Testis (tissue), 3 donors: Measurements from ENCODE around the gene XYLT1. TPM values are rescaled to one million over a fixed set of nuclear protein-coding genes. Genes with fewer than 3 reads are reported as not detected.

ENCODE experiments used
- DNase-seq: peaks from one replicate; pipeline ENCODE4 v3.0.0-alpha.2; 2019
- H3K27ac ChIP-seq, 2 donors: fragments of 200-600 bp; sonication (generic); one replicate each; pipeline ENCODE4 v1.5.1; 2019
- H3K27me3 ChIP-seq: fragments of 200-600 bp; sonication (generic); one replicate; pipeline ENCODE4 v1.5.1; 2019
- H3K36me3 ChIP-seq: fragments of 200-600 bp; sonication (generic); one replicate; pipeline ENCODE4 v1.5.1; 2017; ENCODE audit warnings: low read depth; ENCODE audit errors: missing control alignments
- H3K4me1 ChIP-seq: fragments of 200-600 bp; sonication (generic); one replicate; pipeline ENCODE4 v1.5.1; 2019
- H3K4me3 ChIP-seq, 2 donors: fragments of 200-600 bp; sonication (generic); one replicate each; pipeline ENCODE4 v1.5.1; 2017 to 2019
- H3K9me3 ChIP-seq: fragments of 200-600 bp; sonication (generic); one replicate; pipeline ENCODE4 v1.5.1; 2017
- POLR2A ChIP-seq: fragments of 450-650 bp; IDR thresholded peaks from one replicate; pipeline ENCODE4 v1.6.1; 2017; ENCODE audit warnings: antibody characterized with exemption, mild to moderate bottlenecking, moderate library complexity
- WGBS, 2 donors: methylation state at CpG; one replicate each; pipeline ENCODE4 v1.1.5; 2018; 5-methylcytosine and 5-hydroxymethylcytosine counted together
- intact Hi-C: fragments of 100-400 bp; cut with DNase I; formaldehyde crosslinking; loops from one replicate; pipeline ENCODE4 v1.15.1; 2023; ENCODE audit warnings: low total_unique reads
- polyA plus RNA-seq: library from polyadenylated mRNA; stranded (reverse); fragments of 350-450 nt; fragmentation: Illumina TruSeq; extraction: RNeasy Lipid Tissue Mini Kit (QIAGEN cat#74804); gene quantifications from one replicate; pipeline ENCODE4 v1.2.3, GENCODE V29; 2014; ENCODE audit warnings: low read depth, low replicate concordance; ENCODE audit not compliant: insufficient read depth
- total RNA-seq, 2 donors: library from RNA; depleted of rRNA; stranded (reverse); fragments of >200 nt; gene quantifications; one replicate each; pipeline ENCODE4 v1.2.3, GENCODE V29; 2016
- TF ChIP-seq, protein P1 (sequence below), 3 experiments: fragments of 450-650 bp in 2 of 3; fragments of 200-600 bp in 1 of 3; sonication (generic) in 1 of 3; IDR thresholded peaks; one replicate each; pipeline ENCODE4 v1.5.1; 2016 to 2019; ENCODE audit warnings: antibody characterized with exemption in 3 of 3, mild to moderate bottlenecking in 2 of 3, moderate library complexity in 1 of 3

XYLT1 gene
- total and polyA plus RNA-seq, 3 donors from 2014 or later, result 6.5 to 20.7 (median 13.6) TPM

DNA sequence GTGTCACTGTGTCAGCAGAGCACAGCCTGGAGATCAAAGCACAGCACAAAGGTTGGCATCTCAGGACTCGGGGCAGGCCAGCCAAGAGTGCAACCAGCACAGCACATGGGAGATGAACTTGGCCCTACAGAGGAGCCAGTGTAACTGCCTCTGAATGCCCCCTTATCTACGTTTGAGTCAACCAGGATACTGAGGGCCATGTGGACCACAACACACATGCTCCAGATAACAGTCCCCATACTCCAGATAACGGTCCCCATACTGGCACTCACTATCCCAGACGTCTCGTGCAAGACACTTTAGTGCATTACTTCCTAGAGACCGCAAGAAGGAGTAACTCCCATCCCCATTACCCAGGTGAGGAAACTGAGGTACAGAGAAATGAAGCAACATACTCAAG is 88.2 kb downstream of the XYLT1 start:
- intact Hi-C loops, result no loop called here
- Histone ChIP-seq H3K4me3 (no peak overlapping the region), H3K9me3 (no peaks in the 10 kb centered on the region), H3K36me3 (no peaks in the 10 kb centered on the region), H3K27ac (peak overlapping the region; percentile 20 to 67), H3K27me3 (no peaks in the 10 kb centered on the region), H3K4me1 (peaks cover 14% of the 10 kb centered on the region)
- DNase-seq, result no peak
- TF ChIP-seq, protein P1, sequence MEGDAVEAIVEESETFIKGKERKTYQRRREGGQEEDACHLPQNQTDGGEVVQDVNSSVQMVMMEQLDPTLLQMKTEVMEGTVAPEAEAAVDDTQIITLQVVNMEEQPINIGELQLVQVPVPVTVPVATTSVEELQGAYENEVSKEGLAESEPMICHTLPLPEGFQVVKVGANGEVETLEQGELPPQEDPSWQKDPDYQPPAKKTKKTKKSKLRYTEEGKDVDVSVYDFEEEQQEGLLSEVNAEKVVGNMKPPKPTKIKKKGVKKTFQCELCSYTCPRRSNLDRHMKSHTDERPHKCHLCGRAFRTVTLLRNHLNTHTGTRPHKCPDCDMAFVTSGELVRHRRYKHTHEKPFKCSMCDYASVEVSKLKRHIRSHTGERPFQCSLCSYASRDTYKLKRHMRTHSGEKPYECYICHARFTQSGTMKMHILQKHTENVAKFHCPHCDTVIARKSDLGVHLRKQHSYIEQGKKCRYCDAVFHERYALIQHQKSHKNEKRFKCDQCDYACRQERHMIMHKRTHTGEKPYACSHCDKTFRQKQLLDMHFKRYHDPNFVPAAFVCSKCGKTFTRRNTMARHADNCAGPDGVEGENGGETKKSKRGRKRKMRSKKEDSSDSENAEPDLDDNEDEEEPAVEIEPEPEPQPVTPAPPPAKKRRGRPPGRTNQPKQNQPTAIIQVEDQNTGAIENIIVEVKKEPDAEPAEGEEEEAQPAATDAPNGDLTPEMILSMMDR (IDR thresholded peaks at IDR 0.05), result no peak
- TF ChIP-seq POLR2A, result no peak
- WGBS, 2 donors, result 72 to 76% methylated on average over 4 to 6 of the region's 6 CpGs

DNA sequence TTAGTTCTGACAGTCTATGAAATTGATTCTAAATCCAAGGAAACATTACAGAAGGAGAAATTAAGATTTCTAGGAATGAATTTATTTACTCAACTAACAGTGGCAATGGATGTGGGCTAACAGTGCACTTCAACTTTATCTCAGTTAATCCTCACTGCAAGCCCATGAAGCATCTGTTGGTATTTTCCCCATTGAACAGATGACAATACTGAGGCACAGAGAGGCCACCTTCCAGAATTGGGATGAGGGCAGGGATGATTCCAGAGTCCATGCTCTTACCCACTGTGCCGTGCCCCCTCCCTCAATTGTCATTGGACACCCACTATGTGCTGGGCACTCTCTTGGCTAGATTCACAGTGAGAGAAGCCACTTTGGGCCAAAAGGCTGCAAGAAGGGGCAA is 89.0 kb downstream of the XYLT1 start:
- intact Hi-C loops, result no loop called here
- Histone ChIP-seq H3K36me3 (no peaks in the 10 kb centered on the region), H3K4me3 (no peak overlapping the region), H3K4me1 (peaks cover 20% of the 10 kb centered on the region), H3K27me3 (no peaks in the 10 kb centered on the region), H3K27ac (no peak overlapping the region), H3K9me3 (no peaks in the 10 kb centered on the region)
- DNase-seq, result no peak
- no peak for TF ChIP-seq POLR2A
- TF ChIP-seq, protein P1 (IDR thresholded peaks at IDR 0.05), result no peak
- WGBS, 2 donors, result 83 to 89% methylated on average over 1 of the region's 1 CpG

DNA sequence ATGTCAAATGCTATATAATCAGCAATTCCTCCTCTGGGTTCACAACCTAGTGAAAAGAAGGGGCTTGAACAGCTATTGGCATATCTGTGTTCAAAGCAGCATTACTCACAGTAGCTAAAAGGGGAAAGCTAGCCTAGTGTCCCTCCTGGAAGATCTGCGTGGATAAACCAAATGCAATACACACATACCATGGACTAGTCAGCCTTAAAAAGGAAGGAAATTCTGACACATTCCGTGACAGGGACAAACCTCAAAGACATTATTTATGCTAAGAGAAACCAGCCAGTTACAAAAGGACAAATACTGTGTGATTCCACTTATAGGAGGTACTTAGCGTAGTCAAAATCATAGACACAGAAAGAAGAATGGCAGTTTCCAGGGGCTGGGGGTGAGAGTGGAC is 90.1 kb downstream of the XYLT1 start:
- no peaks in the 10 kb centered on the region for H3K36me3 ChIP-seq
- H3K27me3 ChIP-seq, result no peaks in the 10 kb centered on the region
- H3K27ac ChIP-seq, result no peak overlapping the region
- H3K4me3 ChIP-seq, result no peak overlapping the region
- TF ChIP-seq POLR2A, result no peak
- TF ChIP-seq, protein P1 (IDR thresholded peaks at IDR 0.05), result no peak
- WGBS, 2 donors, result 69 to 87% methylated on average over 3 of the region's 3 CpGs
- H3K4me1 ChIP-seq, result peaks cover 21% of the 10 kb centered on the region
- H3K9me3 ChIP-seq, result no peaks in the 10 kb centered on the region
- intact Hi-C loops, result no loop called here
- DNase-seq, result no peak

DNA sequence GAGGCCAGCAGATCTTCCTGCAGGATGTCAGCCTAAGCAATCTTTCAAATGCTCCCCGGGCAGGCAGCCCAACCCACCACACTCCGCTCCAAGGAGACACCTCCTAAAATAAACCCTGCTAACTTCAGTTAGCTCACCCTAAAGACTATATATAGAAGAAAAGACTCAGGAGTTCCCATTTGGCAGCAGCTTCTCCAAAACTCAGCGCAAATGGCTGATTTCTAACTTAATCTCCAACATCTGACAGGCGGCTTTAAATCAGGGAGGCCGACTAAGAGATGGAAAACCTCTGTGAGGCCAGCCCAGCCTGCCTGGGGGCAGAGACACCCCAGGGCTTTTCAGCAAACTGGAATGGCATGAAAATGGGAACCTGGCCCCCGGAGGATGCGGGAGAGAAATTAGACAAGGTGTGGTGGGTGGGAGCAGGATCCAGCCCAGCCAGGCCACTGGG is 91.6 kb downstream of the XYLT1 start:
- DNase-seq, result peak; percentile 47
- TF ChIP-seq POLR2A, result no peak
- TF ChIP-seq, protein P1 (IDR thresholded peaks at IDR 0.05), result no peak
- Histone ChIP-seq H3K9me3 (no peaks in the 10 kb centered on the region), H3K27ac (peak overlapping the region in 1 of 2 donors; percentile 71), H3K4me3 (no peak overlapping the region), H3K4me1 (peaks cover 24% of the 10 kb centered on the region), H3K27me3 (no peaks in the 10 kb centered on the region), H3K36me3 (no peaks in the 10 kb centered on the region)
- intact Hi-C loops, result no loop called here
- 48 to 54% methylated on average over 7 of the region's 7 CpGs for WGBS, 2 donors
